HepG2 (cell line): Measurements from ENCODE around the gene PSMD1.

Experiments used
- ISL2 ChIP-seq: sonication (generic); formaldehyde crosslinking; IDR thresholded peaks from 2 replicates; pipeline ENCODE4 v1.5.0; 2020; ENCODE audit warnings: missing genetic modification reagents
- ZNF136 ChIP-seq: sonication (generic); formaldehyde crosslinking; IDR thresholded peaks from 2 replicates; pipeline ENCODE4 v1.8.1; 2022; ENCODE audit warnings: low read depth, mild to moderate bottlenecking, moderate library complexity, missing genetic modification reagents
- ZNF572 ChIP-seq: sonication (generic); formaldehyde crosslinking; IDR thresholded peaks from 2 replicates; pipeline ENCODE4 v1.5.1; 2020; ENCODE audit warnings: mild to moderate bottlenecking, missing genetic modification reagents

- TF ChIP-seq ISL2 (CRISPR knock-in tag): no peak
- no peak for TF ChIP-seq ZNF572 (CRISPR knock-in tag)
- TF ChIP-seq ZNF136 (CRISPR knock-in tag): no peak
Measured at GRCh38 chr2:231200805-231201474, 144.3 kb downstream of the PSMD1 start.
